Stimulated activated CD4-positive, alpha-beta T cell treated with anti-CD3 and anti-CD28 coated beads, TNF-alpha, amount 100 ng/mL, for 1 hour (primary cell): ENCODE measurements around the gene TYW1.
"Not testable (repeated sequence)": the region's sequence is repeated elsewhere in the genome, so short reads cannot be mapped to it uniquely, and the experiment has no call there.

Source experiments
- DNase-seq, 3 donors: peaks; one replicate each; pipeline ENCODE4 v3.0.0-alpha.2; 2020; ENCODE audit warnings: low read depth in 3 of 3, low spot score in 1 of 3

The TYW1 gene

DNA sequence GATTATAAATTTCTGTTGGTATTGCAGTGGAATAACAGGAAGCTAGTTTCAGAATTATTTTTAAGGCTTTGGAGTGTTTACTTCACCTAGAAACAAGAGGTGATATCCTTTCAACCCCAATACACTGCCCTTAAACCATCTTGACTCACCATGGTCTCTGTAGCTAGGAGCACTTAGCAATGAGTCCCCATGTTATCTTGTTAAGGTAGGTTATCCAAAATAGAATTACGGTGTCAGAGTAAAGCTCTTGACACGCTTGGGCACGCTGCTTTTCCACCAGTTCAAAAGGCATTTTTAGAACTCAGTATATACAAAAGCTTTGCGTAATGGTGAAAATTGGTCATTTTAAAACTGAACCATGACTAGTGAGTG, 46.9 kb downstream of the TYW1 start:
- DNase-seq, result not testable (repeated sequence)

DNA sequence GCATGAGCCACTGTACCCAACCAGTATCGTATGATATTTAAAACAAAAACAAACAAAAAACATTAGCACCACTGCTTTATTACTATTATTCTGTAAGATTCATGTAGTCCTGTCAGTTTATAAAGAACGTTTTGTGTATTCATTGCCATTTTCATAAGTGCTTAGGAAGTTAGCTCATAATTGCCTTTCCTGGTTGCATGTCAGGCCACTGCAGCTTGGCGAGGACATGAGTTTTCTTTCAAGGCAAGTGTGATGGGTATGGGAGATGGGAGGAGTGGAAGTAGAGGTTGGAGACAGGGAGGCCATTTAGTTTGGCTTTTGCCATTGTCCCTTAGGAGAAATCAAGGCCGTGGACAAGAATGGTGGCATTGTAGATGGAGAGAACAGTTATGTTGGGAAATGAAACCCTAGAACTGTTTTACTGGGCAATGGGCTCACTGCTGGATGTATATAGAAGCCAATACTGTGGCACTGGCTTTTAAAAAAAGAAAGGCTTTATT, 48.9 kb downstream of the TYW1 start:
- DNase-seq, result no peak

DNA sequence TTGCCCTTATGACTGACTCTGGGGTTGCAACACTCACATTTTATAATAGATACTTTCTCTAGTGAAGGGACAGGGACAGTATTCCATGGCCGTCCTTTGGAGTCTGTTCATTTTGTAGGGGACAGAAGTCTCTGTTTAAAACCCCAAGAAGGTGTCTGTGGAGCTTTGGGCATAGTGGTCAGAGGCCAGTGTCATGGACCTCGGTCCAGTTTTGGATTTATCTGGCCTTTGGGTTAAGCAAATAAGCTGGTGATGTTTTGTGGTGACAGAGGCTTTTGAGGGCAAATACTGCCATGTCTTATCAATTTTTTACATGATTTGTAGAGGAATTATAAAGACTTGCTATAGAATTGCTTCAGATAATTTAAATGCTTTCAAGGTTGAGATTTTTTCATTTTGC, 50.2 kb downstream of the TYW1 start:
- not testable (repeated sequence) for DNase-seq

DNA sequence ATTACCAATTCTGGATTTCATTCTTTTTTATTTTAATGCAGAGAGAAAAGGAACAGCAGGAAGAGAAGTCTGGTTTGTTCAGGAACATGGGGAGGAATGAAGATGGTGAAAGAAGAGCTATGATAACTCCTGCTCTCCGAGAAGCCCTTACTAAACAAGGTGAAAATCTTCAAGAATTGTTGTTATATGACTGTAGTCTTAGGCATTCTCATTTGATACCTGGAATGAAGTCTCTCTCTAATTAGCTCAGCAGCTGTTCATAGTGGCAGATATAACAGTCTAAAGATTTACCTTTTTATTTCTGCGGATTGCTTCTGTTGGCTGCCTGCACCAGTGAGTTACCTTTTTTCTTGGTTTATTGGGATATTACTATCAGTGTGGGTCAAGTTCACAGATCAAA, 53.3 kb downstream of the TYW1 start:
- not testable (repeated sequence) for DNase-seq

DNA sequence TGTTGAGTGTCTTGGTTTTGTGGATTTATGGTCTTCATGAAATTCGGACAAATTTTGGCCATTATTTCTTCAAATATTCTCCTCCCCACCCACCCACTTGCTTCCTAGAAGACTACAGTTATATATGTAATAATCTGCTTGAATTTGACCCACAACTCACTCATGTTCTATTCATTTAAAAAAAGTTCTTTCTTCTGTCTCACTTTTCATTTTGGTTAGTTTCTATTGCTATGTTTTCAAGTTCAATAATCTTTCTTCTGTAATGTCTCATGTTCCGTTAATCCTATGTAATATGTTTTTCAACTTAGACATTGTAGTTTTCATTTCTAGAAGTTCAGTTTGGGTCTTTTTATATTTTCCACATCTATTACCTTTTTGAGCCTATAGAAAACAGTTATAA, 55.5 kb downstream of the TYW1 start:
- DNase-seq, result not testable (repeated sequence)

DNA sequence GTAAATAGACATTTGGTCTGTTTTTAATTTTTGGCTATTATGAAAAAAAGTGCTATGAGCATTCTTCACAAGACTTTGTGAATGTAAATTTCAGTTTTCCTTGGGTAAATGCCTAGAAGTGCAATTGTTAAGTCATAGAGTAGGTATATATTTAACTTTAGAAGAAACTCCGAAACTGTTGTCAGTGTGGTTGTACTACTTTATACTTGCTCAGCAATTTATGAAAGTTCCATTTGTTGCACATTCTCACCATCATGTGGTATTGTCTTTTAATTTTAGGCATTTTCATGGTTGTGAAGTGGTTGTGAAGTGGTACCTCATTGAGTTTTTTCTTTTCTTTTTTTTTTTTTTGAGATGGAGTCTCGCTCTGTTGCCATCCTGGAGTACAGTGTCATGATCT, 60.0 kb downstream of the TYW1 start:
- no peak for DNase-seq

DNA sequence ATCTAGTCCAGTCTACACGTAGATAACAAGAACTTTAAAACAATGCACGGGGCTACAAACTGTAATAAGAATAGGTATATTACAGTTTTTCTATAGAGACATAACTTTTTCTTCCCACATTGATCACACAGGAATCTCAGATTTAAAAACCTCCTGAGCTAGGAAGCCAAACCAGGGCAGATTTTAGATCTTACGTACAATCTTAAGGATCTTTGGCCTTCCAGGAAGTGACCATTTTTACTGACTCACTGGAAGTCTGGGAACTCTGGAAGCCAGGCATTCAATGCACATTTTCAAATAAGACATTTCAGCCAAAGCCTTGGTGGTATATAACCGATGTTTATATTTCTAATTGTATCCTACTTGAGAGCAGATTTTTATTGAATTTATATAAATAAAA, 64.7 kb downstream of the TYW1 start:
- not testable (repeated sequence) for DNase-seq

DNA sequence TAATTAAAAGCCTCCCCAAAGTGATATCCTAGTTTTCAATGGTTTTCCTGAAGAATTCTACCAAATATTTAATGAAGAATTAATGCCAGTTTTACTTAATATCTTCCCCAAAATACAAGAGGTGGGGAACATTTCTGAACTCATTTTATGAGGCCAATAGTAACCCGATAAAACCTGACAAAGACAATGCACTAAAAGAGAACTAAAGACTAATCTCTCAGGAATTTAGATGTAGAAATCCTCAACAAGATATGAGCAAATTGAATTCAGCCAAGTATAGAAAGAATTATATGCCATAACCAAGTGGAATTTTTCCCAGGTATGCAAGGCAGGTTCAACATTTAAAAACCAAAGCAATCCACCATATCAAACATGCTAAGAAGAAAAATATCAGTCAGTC, 66.2 kb downstream of the TYW1 start:
- DNase-seq, result not testable (repeated sequence)

DNA sequence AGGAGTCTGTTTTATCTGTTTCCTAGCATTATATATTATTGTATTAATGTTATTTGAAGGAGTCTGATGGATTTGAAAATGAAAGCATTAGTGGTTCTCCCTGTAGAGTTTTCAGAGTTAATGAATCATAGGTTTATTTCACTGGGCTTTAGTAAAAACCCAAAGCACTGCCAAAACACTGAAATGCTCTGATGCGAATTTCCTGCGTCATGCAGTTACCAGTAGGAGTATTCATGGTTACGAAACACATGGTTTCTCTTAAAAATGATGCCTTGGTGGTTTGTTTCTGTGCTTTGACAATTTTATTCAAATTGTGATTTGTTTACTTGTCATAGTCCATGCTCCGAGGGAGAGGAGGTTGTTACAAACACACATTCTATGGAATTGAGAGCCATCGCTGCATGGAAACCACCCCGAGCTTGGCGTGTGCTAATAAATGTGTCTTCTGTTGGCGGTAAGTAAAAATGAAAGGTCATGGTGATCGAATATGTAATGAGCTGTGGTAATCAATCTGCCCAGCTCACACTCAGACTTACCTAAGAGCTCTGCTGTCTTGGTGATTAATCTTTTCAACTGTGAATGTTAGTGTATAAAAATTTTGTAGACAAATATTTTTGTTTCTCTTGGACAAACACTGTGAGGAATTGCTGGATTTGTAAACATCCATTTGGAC, 70.5 kb downstream of the TYW1 start:
- DNase-seq, result not testable (repeated sequence)

DNA sequence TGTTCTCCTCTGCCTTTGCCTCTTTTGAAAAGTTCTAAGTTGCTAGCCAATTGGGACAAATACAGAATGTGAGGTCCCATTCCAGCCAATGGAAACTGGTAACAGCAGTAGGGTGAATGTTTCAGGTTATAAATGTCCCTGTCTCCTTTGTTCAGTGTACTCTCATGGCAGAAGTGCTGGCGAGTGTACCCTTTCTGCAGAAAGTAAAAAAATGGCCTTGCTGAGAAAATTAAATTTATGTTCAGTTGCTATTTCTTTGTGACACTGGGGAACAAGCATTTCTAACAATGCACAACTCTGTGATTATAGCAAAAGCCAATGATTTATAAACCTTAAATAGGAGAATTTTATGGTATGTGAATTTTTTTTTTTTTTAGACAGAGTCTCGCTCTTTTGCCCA, 79.5 kb downstream of the TYW1 start:
- DNase-seq, result not testable (repeated sequence)

DNA sequence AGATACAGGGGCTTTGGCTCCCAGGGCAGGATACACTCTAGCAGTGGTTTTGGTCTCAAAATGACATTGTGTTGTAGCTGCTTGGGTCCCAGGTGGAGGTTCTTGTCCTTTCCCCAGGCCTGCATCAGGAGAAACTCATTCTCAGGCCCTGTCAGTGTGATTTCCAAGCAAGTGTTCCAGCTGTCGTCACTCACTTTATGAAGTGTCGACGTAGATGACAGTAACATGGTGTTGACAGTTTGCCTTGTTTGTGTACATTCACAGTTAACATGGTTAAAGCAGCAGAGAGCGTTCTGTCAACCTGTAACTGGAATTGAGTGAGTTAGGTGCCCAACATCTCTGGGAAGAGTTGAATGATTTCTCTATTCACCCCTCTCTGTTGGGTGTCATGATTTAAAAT, 86.2 kb downstream of the TYW1 start:
- not testable (repeated sequence) for DNase-seq

DNA sequence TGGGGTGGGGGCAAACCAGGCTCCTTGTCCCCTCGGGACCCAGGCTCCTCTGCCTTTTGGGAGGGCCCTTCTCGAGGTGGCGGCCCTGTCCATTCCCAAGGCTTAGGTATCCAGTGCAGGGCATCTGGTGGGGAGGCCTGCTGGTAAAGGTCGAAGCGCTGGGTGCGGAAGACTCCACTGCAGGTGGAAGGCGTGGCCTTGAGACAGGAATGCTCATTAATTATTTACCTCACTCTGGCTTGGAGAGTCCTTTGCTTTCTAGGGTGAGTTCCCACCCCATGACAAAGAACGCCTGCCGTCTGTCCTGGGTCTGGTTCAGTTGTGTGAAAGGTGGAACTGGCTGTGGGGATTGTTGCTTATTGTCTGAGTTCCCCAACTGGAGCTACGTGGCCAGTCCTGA, 92.6 kb downstream of the TYW1 start:
- DNase-seq, result not testable (repeated sequence)

DNA sequence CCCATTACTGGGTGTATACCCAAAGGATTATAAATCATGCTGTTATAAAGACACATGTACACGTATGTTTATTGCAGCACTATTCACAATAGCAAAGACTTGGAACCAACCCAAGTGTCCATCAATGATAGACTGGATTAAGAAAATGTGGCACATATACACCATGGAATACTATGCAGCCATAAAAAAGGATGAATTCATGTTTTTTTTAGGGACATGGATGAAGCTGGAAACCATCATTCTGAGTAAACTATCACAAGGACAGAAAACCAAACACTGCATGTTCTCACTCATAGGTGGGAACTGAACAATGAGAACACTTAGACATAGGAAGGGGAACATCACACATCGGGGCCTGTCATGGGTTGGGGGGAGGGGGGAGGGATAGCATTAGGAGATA, 94.4 kb downstream of the TYW1 start:
- not testable (repeated sequence) for DNase-seq

DNA sequence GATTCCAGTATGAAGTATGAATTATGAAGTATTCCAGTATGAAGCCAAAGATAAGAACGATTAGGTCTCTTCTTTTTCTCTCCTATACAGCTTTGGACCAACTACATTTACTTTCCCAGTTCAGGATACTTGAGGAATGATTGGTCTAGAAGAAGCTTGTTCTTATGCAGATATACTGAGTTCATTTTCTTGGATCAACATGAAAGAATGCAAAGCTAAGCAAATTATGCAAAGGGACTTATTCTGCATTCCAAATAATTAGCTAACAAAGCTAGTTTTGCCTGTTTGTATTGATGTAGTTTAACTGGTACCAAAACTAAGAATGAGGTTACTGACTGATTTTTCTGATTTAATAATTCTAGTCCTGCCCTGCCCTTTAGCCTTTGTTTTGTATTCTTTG, 101.4 kb downstream of the TYW1 start:
- not testable (repeated sequence) for DNase-seq

DNA sequence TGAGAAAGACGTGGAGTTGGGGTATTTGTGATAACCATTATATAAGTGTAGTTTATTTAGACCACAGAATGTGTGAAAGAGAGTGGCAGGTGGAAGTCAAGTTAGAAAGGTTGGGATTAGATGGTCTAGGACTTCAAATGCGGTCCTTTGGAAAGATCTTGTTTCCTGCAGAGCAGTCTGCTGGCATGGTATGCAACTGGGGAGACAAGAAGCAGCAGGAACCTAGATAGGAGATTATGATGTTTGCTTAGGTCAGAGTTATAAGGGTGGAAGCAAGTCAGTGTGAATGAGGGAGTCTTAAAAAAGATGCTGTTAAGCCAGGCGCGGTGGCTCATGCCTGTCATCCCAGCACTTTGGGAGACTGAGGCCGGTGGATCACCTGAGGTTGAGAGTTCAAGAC, 102.8 kb downstream of the TYW1 start:
- not testable (repeated sequence) for DNase-seq

DNA sequence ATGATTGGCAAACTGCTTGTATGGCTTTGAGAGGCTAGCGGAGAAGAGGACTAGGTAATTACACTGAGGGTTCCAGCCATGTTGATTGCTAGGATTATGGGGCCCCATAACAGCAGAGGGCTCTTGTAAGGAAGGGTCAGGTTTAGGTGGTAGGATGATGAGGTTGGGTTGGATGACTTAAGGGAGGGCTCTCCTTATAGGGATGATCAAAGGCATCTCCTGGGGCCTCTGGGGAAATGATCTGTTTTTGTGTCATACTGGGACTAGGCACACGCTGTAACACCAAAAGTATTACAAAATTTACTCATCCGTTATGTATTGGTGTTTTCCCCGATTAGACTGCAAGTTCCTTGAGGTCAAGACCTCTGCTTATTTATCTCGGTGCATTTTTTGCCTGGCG, 103.4 kb downstream of the TYW1 start:
- DNase-seq, result not testable (repeated sequence)

DNA sequence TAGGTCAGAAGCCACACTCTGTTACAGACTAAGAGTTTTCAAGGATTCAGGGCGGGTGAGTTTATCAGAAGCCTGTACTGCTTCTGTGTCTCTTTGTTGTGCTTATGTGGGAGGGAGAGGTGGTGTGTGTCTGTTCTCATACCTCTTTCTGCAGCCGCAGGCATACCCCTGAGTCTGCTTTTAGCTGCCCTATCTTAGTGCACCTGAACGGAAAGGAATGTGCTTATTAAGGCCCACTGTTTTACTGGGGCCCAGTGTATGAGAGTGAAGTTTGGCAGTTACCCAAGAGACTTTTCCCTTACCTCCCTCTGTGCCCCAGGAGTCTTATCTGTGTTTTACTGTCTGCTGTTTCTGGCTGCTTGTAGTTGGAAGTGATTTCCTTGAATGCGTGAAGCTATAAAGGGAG, 104.3 kb downstream of the TYW1 start:
- no peak for DNase-seq

DNA sequence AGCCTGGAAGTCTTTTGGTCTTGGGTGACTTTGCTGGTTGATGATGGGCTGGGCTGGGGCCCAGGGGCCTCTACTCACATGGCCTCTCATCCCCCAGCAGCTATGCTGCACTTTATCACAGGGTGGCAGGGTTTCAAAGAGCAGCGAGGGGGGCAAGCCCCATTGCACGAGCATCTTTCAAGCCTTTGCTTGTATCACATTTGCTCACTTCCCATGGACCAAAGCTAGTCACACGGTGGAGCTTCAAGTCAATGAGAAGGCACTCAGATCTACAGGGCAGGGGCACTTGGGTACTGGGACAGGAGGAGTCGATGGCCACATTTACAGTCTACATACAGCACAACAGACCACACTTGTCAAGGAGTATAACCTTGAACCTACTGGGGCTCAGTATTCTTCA, 108.3 kb downstream of the TYW1 start:
- DNase-seq, result not testable (repeated sequence)

DNA sequence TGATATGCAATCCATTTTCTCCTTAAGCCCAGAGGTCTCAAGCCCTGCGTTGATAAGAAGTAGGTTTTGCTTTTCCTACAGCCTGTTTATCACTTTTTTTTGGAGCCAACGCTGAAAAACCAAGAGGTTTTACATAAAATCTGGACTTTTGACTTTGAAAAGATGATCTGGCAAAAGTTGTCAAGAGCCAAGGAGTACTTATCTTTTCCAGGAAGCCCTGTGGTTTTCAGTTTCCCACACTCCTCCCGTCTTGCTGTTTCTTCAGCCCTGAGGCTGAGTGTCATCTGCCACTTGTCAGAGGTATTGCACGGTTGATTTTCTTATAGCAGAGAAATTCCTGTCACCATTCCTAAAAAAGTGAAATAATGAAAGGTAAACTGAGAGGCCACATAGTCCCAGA, 108.7 kb downstream of the TYW1 start:
- DNase-seq, result no peak

DNA sequence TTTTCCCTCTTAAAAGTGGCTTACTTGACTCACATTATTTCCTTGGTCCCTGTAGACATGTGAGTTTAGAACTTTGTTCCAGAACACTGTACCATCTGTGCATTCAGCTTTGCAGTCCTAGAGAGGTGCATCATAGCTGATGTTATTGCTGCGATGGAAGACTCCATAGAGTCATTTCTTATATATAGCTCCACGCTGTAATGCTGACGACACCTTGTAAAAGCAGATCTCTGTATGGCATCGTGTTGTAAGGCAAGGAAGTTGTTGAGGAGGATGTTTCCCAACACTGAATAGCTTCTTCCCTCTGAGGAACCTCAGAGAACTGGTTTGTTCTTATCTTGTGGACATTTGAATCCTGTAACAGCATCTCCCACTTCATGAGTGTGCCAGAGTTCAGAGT, 109.6 kb downstream of the TYW1 start:
- DNase-seq, result not testable (repeated sequence)

DNA sequence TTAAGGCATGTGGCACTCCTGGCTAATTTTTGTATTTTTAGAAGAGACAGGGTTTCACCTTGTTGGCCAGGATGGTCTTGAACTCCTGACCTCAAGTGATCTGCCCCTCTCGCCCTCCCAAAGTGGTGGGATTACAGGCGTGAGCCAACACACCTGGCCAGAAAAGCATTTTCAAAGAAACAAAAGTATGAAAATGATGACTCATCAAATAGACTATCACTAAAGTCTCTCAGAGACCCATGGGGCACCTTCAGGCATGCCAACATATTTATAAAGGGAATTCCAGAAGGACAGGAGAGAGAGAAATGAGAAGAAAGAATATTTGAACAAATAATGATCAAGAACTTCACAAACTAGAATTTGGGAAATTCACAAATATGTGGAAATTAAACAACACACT, 114.7 kb downstream of the TYW1 start:
- DNase-seq, result not testable (repeated sequence)

DNA sequence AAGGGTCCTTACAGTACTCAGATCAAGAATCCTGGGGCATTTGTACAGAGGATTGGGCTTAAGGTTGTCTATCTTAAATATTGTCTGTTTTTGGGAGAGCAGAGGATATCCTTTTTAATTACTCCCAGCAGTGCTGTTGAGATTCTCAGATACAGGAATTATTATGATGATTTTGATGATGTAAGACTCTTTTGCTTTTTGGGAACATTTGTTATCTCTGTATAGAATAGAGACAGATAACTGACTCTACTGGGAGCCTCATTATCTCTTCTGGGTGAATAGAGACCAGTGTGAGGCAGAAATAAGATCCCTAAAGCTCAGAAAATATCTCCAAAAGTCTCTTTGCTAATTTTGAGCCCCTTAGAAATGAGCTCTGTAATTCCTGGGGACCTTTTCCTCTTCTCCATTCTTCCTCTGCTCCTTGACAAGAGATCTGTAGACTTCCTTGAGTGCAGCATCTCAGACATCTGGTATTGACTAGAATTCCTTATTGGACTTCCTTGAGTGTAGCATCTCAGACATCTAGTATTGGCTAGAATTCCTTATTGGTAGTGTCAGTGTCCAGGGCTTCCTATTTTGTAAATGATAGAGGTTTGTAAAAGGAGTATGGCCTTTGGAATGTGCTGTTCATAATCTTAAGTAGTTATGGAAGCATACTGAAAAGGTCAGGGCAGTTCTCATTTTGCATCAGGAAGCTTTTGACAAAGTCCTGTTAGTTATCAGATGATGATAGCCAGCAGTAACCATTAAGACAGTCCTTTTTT, 118.0 kb downstream of the TYW1 start:
- not testable (repeated sequence) for DNase-seq

DNA sequence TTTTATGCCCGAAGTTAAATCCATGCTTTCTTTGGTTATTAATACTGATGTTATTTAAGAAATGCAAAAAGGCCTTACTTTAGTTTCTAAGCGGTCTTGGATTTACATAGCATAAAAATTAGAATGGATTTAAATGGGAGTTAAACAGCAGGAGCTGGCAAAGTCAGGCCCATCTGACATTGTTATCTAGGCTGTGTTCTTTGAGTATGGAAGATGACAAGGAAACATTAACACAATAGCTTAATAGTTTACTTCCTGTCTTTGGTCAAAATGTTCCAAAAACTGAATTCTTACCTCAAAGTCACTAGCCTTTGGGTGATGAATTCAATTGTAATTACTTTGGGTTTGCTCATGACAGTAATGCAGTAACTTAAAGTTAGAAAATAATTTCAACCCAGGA, 123.9 kb downstream of the TYW1 start:
- DNase-seq, result not testable (repeated sequence)
